GM12801 (cell line): ENCODE results near the gene APRT.

ENCODE experiments used
- CTCF ChIP-seq: IDR thresholded peaks from one replicate; pipeline ENCODE4 v1.5.1; 2011; ENCODE audit warnings: control low read depth; ENCODE audit not compliant: insufficient read length; ENCODE audit errors: extremely low read depth

The APRT gene

GRCh38 chr16:88784856-88785105 lies 26.9 kb downstream of the APRT start:
- TF ChIP-seq CTCF = no peak

GRCh38 chr16:88784074-88784855 lies 27.5 kb downstream of the APRT start:
- TF ChIP-seq CTCF = no peak

GRCh38 chr16:88783391-88784073 lies 28.2 kb downstream of the APRT start:
- no peak for TF ChIP-seq CTCF

- no peak for TF ChIP-seq CTCF
Measured at GRCh38 chr16:88782454-88783390, 29.0 kb downstream of the APRT start.

- no peak for TF ChIP-seq CTCF
Measured at GRCh38 chr16:88781140-88782077, 30.3 kb downstream of the APRT start.

GRCh38 chr16:88780142-88781062 lies 31.3 kb downstream of the APRT start:
- TF ChIP-seq CTCF = no peak
